GM12865 (cell line): Measurements from ENCODE around the gene CDC42.
A peak's percentile ranks its signal among the peaks of the same experiment; 100 is the strongest.

Experiments
- DNase-seq: peaks from one replicate; pipeline ENCODE4 v3.0.0; 2010; ENCODE audit warnings: low read depth
- H3K4me3 ChIP-seq: 2 replicates; pipeline ENCODE4 v1.5.1; 2011; ENCODE audit warnings: mild to moderate bottlenecking, low read depth, low read length, control low read depth
- CTCF ChIP-seq: IDR thresholded peaks from 2 replicates; pipeline ENCODE4 v1.5.1; 2011; ENCODE audit warnings: low read length, control low read depth, low read depth, inconsistent platforms; ENCODE audit not compliant: insufficient read depth; ENCODE audit errors: missing control alignments

CDC42 gene

GRCh38 chr1:22104094-22104493 is 51.6 kb downstream of the CDC42 start:
- no peak for TF ChIP-seq CTCF
- no peak overlapping the region for H3K4me3 ChIP-seq
- DNase-seq: no peak

- DNase-seq: peak; percentile 73
- no peak for TF ChIP-seq CTCF
- no peak overlapping the region for H3K4me3 ChIP-seq
Measured at GRCh38 chr1:22104865-22105437, 52.4 kb downstream of the CDC42 start.

- peak; percentile 79 for TF ChIP-seq CTCF
- peak; percentile 72 for DNase-seq
Measured at GRCh38 chr1:22105611-22106207, 53.2 kb downstream of the CDC42 start.

GRCh38 chr1:22107126-22107525 is 54.6 kb downstream of the CDC42 start:
- DNase-seq: no peak
- no peak overlapping the region for H3K4me3 ChIP-seq
- no peak for TF ChIP-seq CTCF

More at GRCh38 chr1:22105611-22106207, 53.2 kb downstream of the CDC42 start:
- H3K4me3 ChIP-seq: no peak overlapping the region

- TF ChIP-seq CTCF: no peak
- no peak for DNase-seq
- H3K4me3 ChIP-seq: no peak overlapping the region
Measured at GRCh38 chr1:22108339-22109105, 56.0 kb downstream of the CDC42 start.

- TF ChIP-seq CTCF: no peak
- no peak for DNase-seq
- H3K4me3 ChIP-seq: no peak overlapping the region
Measured at GRCh38 chr1:22110016-22110415, 57.5 kb downstream of the CDC42 start.

GRCh38 chr1:22111115-22111514 is 58.6 kb downstream of the CDC42 start:
- no peak for TF ChIP-seq CTCF
- H3K4me3 ChIP-seq: no peak overlapping the region
- no peak for DNase-seq
